A549 (cell line): Measurements from ENCODE around the gene FSTL4. TPM values are rescaled to one million over a fixed set of nuclear protein-coding genes. Genes with fewer than 3 reads are reported as not detected.

Experiments used
- ATAC-seq, 2 experiments: fragments of 200-7000 bp in 1 of 2; fragments of >200 bp in 1 of 2; cut with Nextera tagmentation in 1 of 2; cut with Tn5 transposase in 1 of 2; 3 replicates each; pipeline versions ENCODE4 v1.8.0 to v1.9.1; 2018 to 2020; ENCODE audit warnings: mild to moderate bottlenecking in 1 of 2, moderate library complexity in 1 of 2
- CTCF ChIA-PET: fragments of 300-600 bp; sonication (Branson Sonifier 250); formaldehyde crosslinking; extraction: SDS; loops from one replicate; lab custom pipeline; 2021; ENCODE audit warnings: antibody characterized with exemption, inconsistent platforms; lab: Yijun Ruan, JAX
- POLR2A ChIA-PET: fragments of 350-600 bp; formaldehyde crosslinking; extraction: SDS; loops from one replicate; lab custom pipeline; 2021; ENCODE audit warnings: antibody characterized with exemption, inconsistent platforms; lab: Yijun Ruan, JAX
- DNase-seq, 2 experiments: peaks; one replicate each; pipeline versions ENCODE4 v3.0.0 to v3.0.0-alpha.2; 2011 to 2016; ENCODE audit warnings: low read depth in 1 of 2, low spot score in 1 of 2
- FAIRE-seq: peaks from 2 replicates; lab custom pipeline; 2011; peaks lifted over from hg19 to GRCh38; lab: Jason Lieb, UNC
- H3K27ac ChIP-seq, 2 experiments: fragments of >200 bp; sonication (Bioruptor Twin); formaldehyde crosslinking; 3 replicates each; pipeline ENCODE4 v1.5.1; 2016 to 2017
- H3K4me1 ChIP-seq: fragments of >200 bp; sonication (Bioruptor Twin); formaldehyde crosslinking; 3 replicates; pipeline ENCODE4 v1.6.1; 2016
- H3K4me2 ChIP-seq: fragments of >200 bp; sonication (Bioruptor Twin); formaldehyde crosslinking; 3 replicates; pipeline ENCODE4 v1.6.1; 2016
- H3K4me3 ChIP-seq: fragments of >200 bp; sonication (Bioruptor Twin); formaldehyde crosslinking; 3 replicates; pipeline ENCODE4 v1.5.1; 2016
- H3K9me3 ChIP-seq: fragments of >200 bp; sonication (Bioruptor Twin); formaldehyde crosslinking; 3 replicates; pipeline ENCODE4 v1.6.1; 2016
- BHLHE40 ChIP-seq: IDR thresholded peaks from 2 replicates; pipeline ENCODE4 v1.6.1; 2012; ENCODE audit warnings: low read depth, low read length, inconsistent platforms
- CBX8 ChIP-seq: fragments of 200-600 bp; sonication (generic); IDR thresholded peaks from 2 replicates; pipeline ENCODE4 v1.6.1; 2016
- CEBPB ChIP-seq, 2 experiments: fragments of >200 bp in 1 of 2; sonication (Bioruptor Twin) in 1 of 2; formaldehyde crosslinking in 1 of 2; IDR thresholded peaks; 2 replicates each; pipeline ENCODE4 v1.6.1; 2012 to 2016
- CHD2 ChIP-seq: fragments of 150-350 bp; IDR thresholded peaks from 2 replicates; pipeline ENCODE4 v1.6.1; 2014; ENCODE audit warnings: low read length; ENCODE audit not compliant: partially characterized antibody
- EHF ChIP-seq: fragments of 250-450 bp; sonication (Bioruptor Pico); IDR thresholded peaks from 2 replicates; pipeline ENCODE4 v1.5.0; 2020; ENCODE audit warnings: mild to moderate bottlenecking
- EHMT2 ChIP-seq: fragments of 200-600 bp; sonication (generic); IDR thresholded peaks from 2 replicates; pipeline ENCODE4 v1.6.1; 2016; ENCODE audit warnings: antibody characterized with exemption, low read depth, mild to moderate bottlenecking, moderate library complexity
- FOSB ChIP-seq: fragments of 250-450 bp; sonication (Bioruptor Pico); IDR thresholded peaks from 2 replicates; pipeline ENCODE4 v1.5.0; 2020; ENCODE audit warnings: mild to moderate bottlenecking, moderate library complexity
- FOXS1 ChIP-seq: fragments of 250-450 bp; sonication (Bioruptor Pico); IDR thresholded peaks from 2 replicates; pipeline ENCODE4 v1.5.0; 2020; ENCODE audit warnings: mild to moderate bottlenecking, moderate library complexity
- HDAC2 ChIP-seq: fragments of 200-600 bp; sonication (generic); IDR thresholded peaks from 2 replicates; pipeline ENCODE4 v1.6.1; 2016
- JUN ChIP-seq, 2 experiments: fragments of >200 bp; sonication (Bioruptor Twin); formaldehyde crosslinking; IDR thresholded peaks; 2 replicates in 1 of 2; 3 replicates in 1 of 2; pipeline ENCODE4 v1.6.1; 2016 to 2017
- MAFK ChIP-seq: fragments of 450-650 bp; IDR thresholded peaks from 2 replicates; pipeline ENCODE4 v1.6.1; 2014; ENCODE audit not compliant: partially characterized antibody
- NR3C1 ChIP-seq: fragments of >200 bp; sonication (Bioruptor Twin); formaldehyde crosslinking; IDR thresholded peaks from 3 replicates; pipeline ENCODE4 v1.6.1; 2017
- PHF8 ChIP-seq: fragments of 200-600 bp; sonication (generic); IDR thresholded peaks from 2 replicates; pipeline ENCODE4 v1.6.1; 2016; ENCODE audit warnings: low read depth, mild to moderate bottlenecking, antibody characterized with exemption, moderate library complexity, borderline replicate concordance
- POLR2AphosphoS2 ChIP-seq: conservative IDR thresholded peaks from 2 replicates; pipeline ENCODE4 v1.6.1; 2012; ENCODE audit warnings: low read length, improper control_type of control experiment, inconsistent platforms
- RARB ChIP-seq: fragments of 250-450 bp; sonication (Bioruptor Pico); IDR thresholded peaks from 2 replicates; pipeline ENCODE4 v1.8.0; 2021; ENCODE audit warnings: mild to moderate bottlenecking, moderate library complexity
- RFX5 ChIP-seq: fragments of 450-650 bp; IDR thresholded peaks from 2 replicates; pipeline ENCODE4 v1.7.1; 2014; ENCODE audit warnings: antibody characterized with exemption, mild to moderate bottlenecking, moderate library complexity
- TP53 ChIP-seq: fragments of 250-450 bp; sonication (Bioruptor Pico); IDR thresholded peaks from 2 replicates; pipeline ENCODE4 v1.5.0; 2021; ENCODE audit warnings: mild to moderate bottlenecking, moderate library complexity
- ZC3H11A ChIP-seq: fragments of 450-650 bp; IDR thresholded peaks from 2 replicates; pipeline ENCODE4 v1.6.1; 2014; ENCODE audit warnings: antibody characterized with exemption, mild to moderate bottlenecking
- ZNF302 ChIP-seq: fragments of 250-450 bp; sonication (Bioruptor Pico); IDR thresholded peaks from 2 replicates; pipeline ENCODE4 v1.9.0; 2021; ENCODE audit warnings: inconsistent platforms, mild to moderate bottlenecking, moderate library complexity
- WGBS: methylation state at CpG from one replicate; pipeline ENCODE4 v1.1.6; 2017; ENCODE audit errors: missing lambda C conversion rate; 5-methylcytosine and 5-hydroxymethylcytosine counted together
- polyA plus RNA-seq, 4 experiments: library from polyadenylated mRNA; depleted of rRNA in 3 of 4; stranded (reverse); fragments of >200 nt; fragmentation: RNase III in 1 of 4; extraction: RNeasy Plus Mini Kit Qiagen cat#74134 plus additional on column Dnase treatment in 1 of 4; gene quantifications; 2 replicates in 3 of 4; 3 replicates in 1 of 4; pipeline ENCODE4 v1.2.3, GENCODE V29; 2011 to 2017
- TF ChIP-seq, protein P1 (sequence below): fragments of >200 bp; sonication (Bioruptor Twin); formaldehyde crosslinking; IDR thresholded peaks from 2 replicates; pipeline ENCODE4 v1.6.1; 2016
- TF ChIP-seq, protein P2 (sequence below): fragments of 250-450 bp; sonication (Bioruptor Pico); IDR thresholded peaks from 2 replicates; pipeline ENCODE4 v1.5.0; 2020; ENCODE audit warnings: low read depth, mild to moderate bottlenecking, moderate library complexity
- TF ChIP-seq, protein P3 (sequence below): fragments of 250-450 bp; sonication (Bioruptor Pico); IDR thresholded peaks from 2 replicates; pipeline ENCODE4 v1.5.0; 2021; ENCODE audit warnings: mild to moderate bottlenecking, moderate library complexity, borderline replicate concordance
- TF ChIP-seq, protein P4 (sequence below): IDR thresholded peaks from 2 replicates; pipeline ENCODE4 v1.6.1; 2012

FSTL4 gene
- polyA plus RNA-seq, 2 of the 4 experiments (the other 2 are of a cell fraction) = 1.6 to 1.8 TPM

DNA sequence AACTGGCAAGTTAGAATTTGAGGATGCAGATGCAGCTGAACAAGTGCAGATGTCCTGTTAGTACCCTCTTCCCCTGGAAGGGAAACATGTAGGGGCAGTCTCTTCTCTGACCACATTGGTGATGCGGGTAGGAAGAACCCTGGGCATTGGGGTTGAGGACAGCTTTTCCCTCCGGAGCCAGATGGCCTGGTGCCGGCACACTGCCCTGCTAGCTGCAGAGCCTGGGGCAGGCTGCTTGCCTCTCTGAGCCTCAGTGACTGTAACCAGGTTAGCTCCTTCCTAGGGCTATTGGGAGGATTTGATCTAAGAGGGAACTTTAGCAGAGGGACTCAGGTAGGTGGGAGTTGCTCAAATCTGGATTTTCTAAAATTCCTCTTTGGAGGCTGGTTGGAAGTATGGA, 412.1 kb downstream of the FSTL4 start:
- WGBS = 87% methylated on average over 3 of the region's 3 CpGs
- FAIRE-seq (no peak), ATAC-seq (no peak), DNase-seq (no peak)
- POLR2A ChIA-PET = no interaction called here
- no peak overlapping the region for H3K27ac ChIP-seq
- H3K9me3 ChIP-seq = peaks cover 10% of the 10 kb centered on the region; the same call in 2 of the 3 replicates
- CTCF ChIA-PET = interaction anchor here (0.6 to 1.5 kb wide), 2 partner anchors 41 to 89 kb away, joined by 3 to 5 read pairs; no protein-coding TSS in a partner anchor
- H3K4me2 ChIP-seq = no peak overlapping the region
- H3K4me1 ChIP-seq = peaks cover 2% of the 10 kb centered on the region; the same call in 2 of the 3 replicates
- no peak overlapping the region for H3K4me3 ChIP-seq
- TF ChIP-seq BHLHE40 (no peak), TP53 (no peak), EHF (CRISPR knock-in tag) (no peak), ZC3H11A (no peak), FOSB (no peak), CEBPB (IDR thresholded peaks at IDR 0.05) (no peak), CBX8 (no peak), ZNF302 (no peak)

DNA sequence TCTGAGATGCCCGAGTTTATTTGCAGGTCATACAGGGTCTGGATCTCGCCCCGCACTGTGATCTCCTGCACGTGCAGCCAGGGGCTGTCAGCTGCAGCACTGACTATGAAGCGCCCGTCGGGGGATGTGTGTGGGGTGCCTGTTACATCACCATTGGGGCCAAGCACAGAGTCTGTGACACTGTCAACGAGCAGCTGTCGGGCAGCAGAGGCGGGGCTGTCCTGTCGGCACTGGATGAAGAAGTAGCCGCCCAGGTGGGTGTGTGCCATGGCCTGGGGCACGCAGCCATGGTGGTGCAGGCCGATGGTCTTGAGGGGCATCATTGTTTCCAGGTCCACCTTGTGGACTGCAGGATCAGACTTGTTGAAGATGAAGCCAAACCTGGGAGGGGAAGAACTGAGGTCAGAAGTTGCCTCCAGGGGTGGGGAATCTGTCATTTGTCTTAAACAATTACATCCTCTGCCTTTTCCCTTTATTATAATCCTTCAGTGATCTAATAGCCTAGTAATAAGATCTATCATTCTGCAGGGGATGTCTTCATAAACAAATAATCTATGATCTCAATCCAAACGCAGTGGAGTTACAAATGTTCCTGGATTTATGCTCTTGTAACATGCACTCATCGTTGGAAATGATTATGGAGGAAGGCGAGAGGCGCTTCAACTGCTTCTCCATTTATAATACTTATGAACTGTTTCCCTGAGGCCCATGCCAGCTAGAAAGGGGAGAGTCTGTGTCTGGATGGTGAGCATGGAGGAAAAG, 412.7 kb downstream of the FSTL4 start:
- POLR2A ChIA-PET = no interaction called here
- Histone ChIP-seq H3K4me3 (no peak overlapping the region), H3K4me1 (no peaks in the 10 kb centered on the region), H3K9me3 (peaks cover 10% of the 10 kb centered on the region; the same call in 2 of the 3 replicates), H3K27ac (no peak overlapping the region), H3K4me2 (no peak overlapping the region)
- no peak for TF ChIP-seq EHMT2
- TF ChIP-seq BHLHE40 = no peak
- 65% methylated on average over 14 of the region's 18 CpGs for WGBS
- no peak for DNase-seq
- no peak for ATAC-seq
- CTCF ChIA-PET = interaction anchor here (0.6 to 1.5 kb wide), 2 partner anchors 40 to 88 kb away, joined by 3 to 5 read pairs; no protein-coding TSS in a partner anchor
- FAIRE-seq = no peak

DNA sequence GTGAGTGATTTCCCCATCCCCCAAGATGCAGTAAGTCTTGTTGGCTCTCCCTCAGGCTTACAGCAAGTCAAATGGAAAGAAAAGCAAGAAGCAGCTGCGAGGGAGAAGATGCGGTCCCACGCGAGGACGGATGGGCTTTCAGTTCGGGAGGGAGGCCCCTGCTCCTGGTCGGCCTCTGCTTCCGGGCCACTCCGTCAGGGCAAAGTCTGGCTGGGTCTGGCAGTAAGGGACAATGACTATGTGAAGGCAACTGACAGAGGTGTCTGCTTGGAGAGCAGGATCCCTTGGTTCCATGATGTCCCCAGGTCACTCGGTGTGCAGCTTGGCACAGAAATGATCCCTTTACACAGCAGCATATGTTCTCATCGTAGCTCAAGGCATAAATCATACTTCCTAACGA, 413.8 kb downstream of the FSTL4 start:
- DNase-seq (no peak), FAIRE-seq (no peak), ATAC-seq (no peak)
- Histone ChIP-seq H3K9me3 (peaks cover 10% of the 10 kb centered on the region; the same call in 2 of the 3 replicates), H3K27ac (no peak overlapping the region), H3K4me3 (no peak overlapping the region), H3K4me2 (no peak overlapping the region), H3K4me1 (no peaks in the 10 kb centered on the region)
- TF ChIP-seq NR3C1 = no peak
- TF ChIP-seq FOXS1 (CRISPR knock-in tag) = no peak
- TF ChIP-seq, protein P1, sequence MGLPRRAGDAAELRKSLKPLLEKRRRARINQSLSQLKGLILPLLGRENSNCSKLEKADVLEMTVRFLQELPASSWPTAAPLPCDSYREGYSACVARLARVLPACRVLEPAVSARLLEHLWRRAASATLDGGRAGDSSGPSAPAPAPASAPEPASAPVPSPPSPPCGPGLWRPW = no peak
- TF ChIP-seq CHD2 = no peak
- 77% methylated on average over 12 of the region's 12 CpGs for WGBS
- POLR2A ChIA-PET = no interaction called here
- CTCF ChIA-PET = interaction anchor here (0.8 to 1.3 kb wide), 3 partner anchors 10 to 49 kb away, joined by 3 to 4 read pairs (median 4); no protein-coding TSS in a partner anchor

DNA sequence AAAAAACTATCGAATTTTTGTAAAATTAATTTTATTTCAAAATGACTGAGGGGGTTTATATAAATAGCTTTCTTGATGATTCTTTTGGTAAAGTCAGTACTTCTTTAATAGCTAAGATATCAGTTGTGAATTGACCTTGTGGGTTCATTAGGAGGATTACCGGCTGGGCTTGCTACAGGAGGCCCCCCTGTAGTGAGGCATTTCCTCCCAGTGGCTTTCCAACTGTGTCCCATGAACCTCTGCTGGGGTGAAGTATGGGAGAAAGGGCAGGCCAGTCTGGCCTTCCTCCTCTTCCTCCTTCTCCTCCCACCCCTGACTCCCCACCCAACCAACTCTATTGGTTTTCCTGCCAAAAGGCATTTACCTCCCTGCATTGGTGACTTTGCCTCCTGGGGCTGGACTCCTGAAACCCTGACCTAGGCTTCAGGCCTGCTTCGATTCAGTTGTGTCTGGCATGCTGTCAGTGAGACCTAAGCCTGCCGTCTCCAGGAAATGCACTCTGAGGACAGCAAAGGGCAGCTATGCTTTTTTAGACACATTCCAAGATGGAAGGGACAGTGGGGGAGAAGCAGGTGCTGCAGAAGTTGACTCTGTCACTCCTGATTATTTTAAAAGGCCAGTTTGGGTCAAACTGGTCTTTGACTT, 415.8 kb downstream of the FSTL4 start:
- ChIA-PET POLR2A (no interaction called here), CTCF (interaction anchor here (0.6 kb wide), 1 partner anchor 236 kb away, joined by 5 read pairs; no protein-coding TSS in a partner anchor)
- FAIRE-seq = no peak
- Histone ChIP-seq H3K4me1 (no peaks in the 10 kb centered on the region), H3K4me2 (no peak overlapping the region), H3K9me3 (no peaks in the 10 kb centered on the region), H3K27ac (no peak overlapping the region; a peak in 1 of 6 replicates), H3K4me3 (no peak overlapping the region)
- TF ChIP-seq RARB (CRISPR knock-in tag) (no peak), RFX5 (no peak), FOXS1 (CRISPR knock-in tag) (no peak), MAFK (no peak), POLR2AphosphoS2 (no peak), JUN (IDR thresholded peaks at IDR 0.05) (no peak), PHF8 (no peak), HDAC2 (no peak)
- TF ChIP-seq, protein P2, sequence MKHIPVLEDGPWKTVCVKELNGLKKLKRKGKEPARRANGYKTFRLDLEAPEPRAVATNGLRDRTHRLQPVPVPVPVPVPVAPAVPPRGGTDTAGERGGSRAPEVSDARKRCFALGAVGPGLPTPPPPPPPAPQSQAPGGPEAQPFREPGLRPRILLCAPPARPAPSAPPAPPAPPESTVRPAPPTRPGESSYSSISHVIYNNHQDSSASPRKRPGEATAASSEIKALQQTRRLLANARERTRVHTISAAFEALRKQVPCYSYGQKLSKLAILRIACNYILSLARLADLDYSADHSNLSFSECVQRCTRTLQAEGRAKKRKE (CRISPR knock-in tag) = no peak
- TF ChIP-seq, protein P3, sequence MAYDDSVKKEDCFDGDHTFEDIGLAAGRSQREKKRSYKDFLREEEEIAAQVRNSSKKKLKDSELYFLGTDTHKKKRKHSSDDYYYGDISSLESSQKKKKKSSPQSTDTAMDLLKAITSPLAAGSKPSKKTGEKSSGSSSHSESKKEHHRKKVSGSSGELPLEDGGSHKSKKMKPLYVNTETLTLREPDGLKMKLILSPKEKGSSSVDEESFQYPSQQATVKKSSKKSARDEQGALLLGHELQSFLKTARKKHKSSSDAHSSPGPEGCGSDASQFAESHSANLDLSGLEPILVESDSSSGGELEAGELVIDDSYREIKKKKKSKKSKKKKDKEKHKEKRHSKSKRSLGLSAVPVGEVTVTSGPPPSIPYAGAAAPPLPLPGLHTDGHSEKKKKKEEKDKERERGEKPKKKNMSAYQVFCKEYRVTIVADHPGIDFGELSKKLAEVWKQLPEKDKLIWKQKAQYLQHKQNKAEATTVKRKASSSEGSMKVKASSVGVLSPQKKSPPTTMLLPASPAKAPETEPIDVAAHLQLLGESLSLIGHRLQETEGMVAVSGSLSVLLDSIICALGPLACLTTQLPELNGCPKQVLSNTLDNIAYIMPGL (CRISPR knock-in tag) = no peak
- TF ChIP-seq, protein P4, sequence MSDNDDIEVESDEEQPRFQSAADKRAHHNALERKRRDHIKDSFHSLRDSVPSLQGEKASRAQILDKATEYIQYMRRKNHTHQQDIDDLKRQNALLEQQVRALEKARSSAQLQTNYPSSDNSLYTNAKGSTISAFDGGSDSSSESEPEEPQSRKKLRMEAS = no peak
- 61% methylated on average over 4 of the region's 4 CpGs for WGBS
- no peak for ATAC-seq
- DNase-seq = no peak
